Measurements from ENCODE around the gene AFMID. TPM values are rescaled to one million over a fixed set of nuclear protein-coding genes. Genes with fewer than 3 reads are reported as not detected.
A peak's percentile ranks its signal among the peaks of the same experiment; 100 is the strongest.
"Not testable (repeated sequence)": the region's sequence is repeated elsewhere in the genome, so short reads cannot be mapped to it uniquely, and the experiment has no call there.

The AFMID gene
- total RNA-seq, 1 donor from 2014 or later = 15.4 TPM

- TF ChIP-seq CTCF (IDR thresholded peaks at IDR 0.05) = peak; percentile 78
- Mint-ChIP-seq H3K27me3 (no peaks in the 10 kb centered on the region), H3K36me3 (ENCODE audit: low read depth) (no peaks in the 10 kb centered on the region), H3K27ac (no peak overlapping the region), H3K4me3 (no peak overlapping the region), H3K9me3 (no peaks in the 10 kb centered on the region), H3K4me1 (peaks cover 34% of the 10 kb centered on the region)
- DNase-seq (peak; percentile 82), ATAC-seq (ENCODE audit: low read depth) (peak; percentile 81)
- intact Hi-C loops (cut with micrococcal nuclease) = loop anchor here (1.0 to 5.0 kb wide), 9 partner anchors 9 to 232 kb away; partner anchors contain the start of genes SOCS3 and TMC8
- CTCF ChIA-PET = interaction anchor here (0.6 to 5.1 kb wide), 20 partner anchors 9 to 458 kb away, joined by 3 to 59 read pairs (median 4); partner anchors contain the start of genes AFMID, SOCS3 and TK1
- POLR2A ChIA-PET = interaction anchor here (0.8 to 2.9 kb wide), 18 partner anchors 9 to 232 kb away, joined by 3 to 15 read pairs (median 4); partner anchors contain the start of gene SOCS3
Measured at GRCh38 chr17:78250891-78251772, 64.0 kb downstream of the AFMID start.

- ChIA-PET POLR2A (interaction anchor here (1.2 to 2.9 kb wide), 10 partner anchors 10 to 141 kb away, joined by 3 to 15 read pairs (median 4); partner anchors contain the start of gene SOCS3), CTCF (interaction anchor here (0.9 to 5.1 kb wide), 12 partner anchors 9 to 457 kb away, joined by 3 to 59 read pairs (median 10); partner anchors contain the start of gene SOCS3)
- Mint-ChIP-seq H3K4me3 (no peak overlapping the region), H3K27ac (no peak overlapping the region), H3K4me1 (peaks cover 35% of the 10 kb centered on the region), H3K27me3 (no peaks in the 10 kb centered on the region), H3K36me3 (ENCODE audit: low read depth) (no peaks in the 10 kb centered on the region), H3K9me3 (no peaks in the 10 kb centered on the region)
- no peak for ATAC-seq (ENCODE audit: low read depth)
- DNase-seq = no peak
- no peak for TF ChIP-seq CTCF (IDR thresholded peaks at IDR 0.05)
- intact Hi-C loops (cut with micrococcal nuclease) = loop anchor here (1.0 to 5.0 kb wide), 9 partner anchors 9 to 232 kb away; partner anchors contain the start of genes SOCS3 and TMC8
Measured at GRCh38 chr17:78251773-78252103, 64.6 kb downstream of the AFMID start.

- H3K4me3 Mint-ChIP-seq = peak overlapping the region; percentile 32
- POLR2A ChIA-PET = interaction anchor here (0.9 to 2.9 kb wide), 11 partner anchors 10 to 294 kb away, joined by 3 to 15 read pairs (median 4); partner anchors contain the start of genes SOCS3, TMC8 and TNRC6C
- DNase-seq (no peak), ATAC-seq (ENCODE audit: low read depth) (peak; percentile 31)
- CTCF ChIA-PET = interaction anchor here (1.0 to 5.1 kb wide), 10 partner anchors 10 to 457 kb away, joined by 3 to 59 read pairs (median 11); partner anchors contain the start of gene SOCS3
- no peaks in the 10 kb centered on the region for H3K27me3 Mint-ChIP-seq
- peaks cover 35% of the 10 kb centered on the region for H3K4me1 Mint-ChIP-seq
- H3K9me3 Mint-ChIP-seq = no peaks in the 10 kb centered on the region
- no peaks in the 10 kb centered on the region for H3K36me3 Mint-ChIP-seq (ENCODE audit: low read depth)
- H3K27ac Mint-ChIP-seq = no peak overlapping the region
- intact Hi-C loops (cut with micrococcal nuclease) = loop anchor here (5.0 kb wide), 1 partner anchor 120 kb away; the partner anchor contains the start of gene TMC8
- no peak for TF ChIP-seq CTCF (IDR thresholded peaks at IDR 0.05)
Measured at GRCh38 chr17:78252111-78252634, 65.0 kb downstream of the AFMID start.

GRCh38 chr17:78252701-78253635, 65.8 kb downstream of the AFMID start:
- H3K4me1 Mint-ChIP-seq = peaks cover 42% of the 10 kb centered on the region
- H3K9me3 Mint-ChIP-seq = no peaks in the 10 kb centered on the region
- ChIA-PET POLR2A (interaction anchor here (0.9 to 2.9 kb wide), 7 partner anchors 11 to 295 kb away, joined by 3 to 15 read pairs (median 4); partner anchors contain the start of genes TMC8 and TNRC6C), CTCF (interaction anchor here (1.5 to 5.1 kb wide), 4 partner anchors 11 to 169 kb away, joined by 4 to 59 read pairs (median 11); no protein-coding TSS in a partner anchor)
- H3K27ac Mint-ChIP-seq = no peak overlapping the region
- DNase-seq (no peak), ATAC-seq (ENCODE audit: low read depth) (no peak)
- H3K27me3 Mint-ChIP-seq = no peaks in the 10 kb centered on the region
- H3K36me3 Mint-ChIP-seq (ENCODE audit: low read depth) = no peaks in the 10 kb centered on the region
- intact Hi-C loops (cut with micrococcal nuclease) = loop anchor here (5.0 kb wide), 1 partner anchor 121 kb away; the partner anchor contains the start of gene TMC8
- H3K4me3 Mint-ChIP-seq = peak overlapping the region; percentile 64
- TF ChIP-seq CTCF (IDR thresholded peaks at IDR 0.05) = no peak

- peak overlapping the region; percentile 82 for H3K4me3 Mint-ChIP-seq
- not testable (repeated sequence) for H3K36me3 Mint-ChIP-seq (ENCODE audit: low read depth); H3K9me3 Mint-ChIP-seq; H3K27me3 Mint-ChIP-seq; DNase-seq; ATAC-seq (ENCODE audit: low read depth)
- CTCF ChIA-PET = interaction anchor here (1.5 kb wide), 1 partner anchor 169 kb away, joined by 4 read pairs; no protein-coding TSS in a partner anchor
- H3K4me1 Mint-ChIP-seq = peaks cover 47% of the 10 kb centered on the region
- intact Hi-C loops (cut with micrococcal nuclease) = loop anchor here (5.0 kb wide), 1 partner anchor 121 kb away; the partner anchor contains the start of gene TMC8
- POLR2A ChIA-PET = interaction anchor here (2.9 kb wide), 1 partner anchor 11 kb away, joined by 13 read pairs; no protein-coding TSS in a partner anchor
- peak overlapping the region; percentile 51 for H3K27ac Mint-ChIP-seq
Measured at GRCh38 chr17:78253636-78253945, 66.4 kb downstream of the AFMID start.
